ENCODE measurements around the gene PRDM16.

Gene PRDM16

GRCh38 chr1:3069491-3070308 lies 697 bp downstream of the PRDM16 start:
- no peak for DNase-seq (ENCODE audit: low spot score)

- no peak for DNase-seq (ENCODE audit: low spot score)
Observed at GRCh38 chr1:3070309-3070643, 1.3 kb downstream of the PRDM16 start.

- no peak for DNase-seq (ENCODE audit: low spot score)
Observed at GRCh38 chr1:3070644-3071564, 1.9 kb downstream of the PRDM16 start.

- no peak for DNase-seq (ENCODE audit: low spot score)
Observed at GRCh38 chr1:3071565-3072390, 2.8 kb downstream of the PRDM16 start.

- DNase-seq (ENCODE audit: low spot score): no peak
Observed at GRCh38 chr1:3072391-3073185, 3.6 kb downstream of the PRDM16 start.

GRCh38 chr1:3073186-3073488 lies 4.1 kb downstream of the PRDM16 start:
- no peak for DNase-seq (ENCODE audit: low spot score)

- no peak for DNase-seq (ENCODE audit: low spot score)
Observed at GRCh38 chr1:3073489-3074296, 4.7 kb downstream of the PRDM16 start.

GRCh38 chr1:3074297-3074741 lies 5.3 kb downstream of the PRDM16 start:
- DNase-seq (ENCODE audit: low spot score): no peak

GRCh38 chr1:3074800-3075199 lies 5.8 kb downstream of the PRDM16 start:
- DNase-seq (ENCODE audit: low spot score): no peak

- no peak for DNase-seq (ENCODE audit: low spot score)
Observed at GRCh38 chr1:3075666-3076362, 6.8 kb downstream of the PRDM16 start.

- no peak for DNase-seq (ENCODE audit: low spot score)
Observed at GRCh38 chr1:3076363-3076740, 7.3 kb downstream of the PRDM16 start.

- DNase-seq (ENCODE audit: low spot score): no peak
Observed at GRCh38 chr1:3077081-3077480, 8.1 kb downstream of the PRDM16 start.

- DNase-seq (ENCODE audit: low spot score): no peak
Observed at GRCh38 chr1:3077561-3077960, 8.6 kb downstream of the PRDM16 start.

GRCh38 chr1:3078430-3078861 lies 9.4 kb downstream of the PRDM16 start:
- DNase-seq (ENCODE audit: low spot score): no peak

- no peak for DNase-seq (ENCODE audit: low spot score)
Observed at GRCh38 chr1:3078871-3079270, 9.9 kb downstream of the PRDM16 start.

- DNase-seq (ENCODE audit: low spot score): no peak
Observed at GRCh38 chr1:3079381-3080052, 10.5 kb downstream of the PRDM16 start.

GRCh38 chr1:3080053-3080955 lies 11.3 kb downstream of the PRDM16 start:
- no peak for DNase-seq (ENCODE audit: low spot score)

- DNase-seq (ENCODE audit: low spot score): no peak
Observed at GRCh38 chr1:3081171-3081683, 12.2 kb downstream of the PRDM16 start.
